Gastrocnemius medialis (tissue), 4 donors: ENCODE measurements around the gene HCRT.

ENCODE experiments used
- CTCF ChIP-seq, 5 experiments: fragments of 450-650 bp in 3 of 5; fragments of 200-600 bp in 2 of 5; sonication (generic) in 2 of 5; IDR thresholded peaks in 4 of 5; conservative IDR thresholded peaks in 1 of 5; 1 replicate in 4 of 5; 2 replicates in 1 of 5; pipeline ENCODE4 v1.5.1; 2016 to 2019; ENCODE audit warnings: antibody characterized with exemption in 5 of 5, mild to moderate bottlenecking in 3 of 5, moderate library complexity in 3 of 5
- POLR2A ChIP-seq, 2 donors: fragments of 450-650 bp; IDR thresholded peaks; one replicate each; pipeline ENCODE4 v1.6.1; 2017; ENCODE audit warnings: antibody characterized with exemption in 2 of 2, mild to moderate bottlenecking in 2 of 2, moderate library complexity in 2 of 2

GRCh38 chr17:42202696-42203095 lies 17.4 kb upstream of the HCRT start:
- no peak for TF ChIP-seq CTCF (IDR thresholded peaks at IDR 0.05 in 4 of 5, conservative IDR thresholded peaks at IDR 0.05 in 1 of 5)
- TF ChIP-seq POLR2A (IDR thresholded peaks at IDR 0.05): no peak
